IPS-18a (cell line): ENCODE measurements around the gene TENM4.
"Not testable (repeated sequence)": the region's sequence is repeated elsewhere in the genome, so short reads cannot be mapped to it uniquely, and the experiment has no call there.

Source experiments
- H3K27ac ChIP-seq: one replicate; pipeline ENCODE4 v1.5.1; 2013; ENCODE audit warnings: low read length
- H3K27me3 ChIP-seq: one replicate; pipeline ENCODE4 v1.6.1; 2013; ENCODE audit warnings: mild to moderate bottlenecking, low read length; ENCODE audit not compliant: control insufficient read depth, insufficient read depth
- H3K36me3 ChIP-seq: one replicate; pipeline ENCODE4 v1.6.1; 2013; ENCODE audit warnings: low read depth, low read length; ENCODE audit not compliant: control insufficient read depth
- H3K4me1 ChIP-seq: one replicate; pipeline ENCODE4 v1.6.1; 2013; ENCODE audit warnings: low read depth, low read length; ENCODE audit not compliant: control insufficient read depth
- H3K4me3 ChIP-seq: one replicate; pipeline ENCODE4 v1.5.1; 2013; ENCODE audit warnings: low read length
- H3K9ac ChIP-seq: one replicate; pipeline ENCODE4 v1.6.1; 2013; ENCODE audit warnings: mild to moderate bottlenecking, low read length, moderate library complexity
- H3K9me3 ChIP-seq: one replicate; pipeline ENCODE4 v1.6.1; 2013; ENCODE audit warnings: low read depth, low read length; ENCODE audit not compliant: control insufficient read depth

TENM4 gene

GRCh38 chr11:78613378-78613813, 827.4 kb downstream of the TENM4 start:
- H3K27ac ChIP-seq, result no peak overlapping the region
- H3K36me3 ChIP-seq, result no peaks in the 10 kb centered on the region
- H3K4me1 ChIP-seq, result no peaks in the 10 kb centered on the region
- H3K9me3 ChIP-seq, result no peaks in the 10 kb centered on the region
- no peak overlapping the region for H3K9ac ChIP-seq
- H3K27me3 ChIP-seq, result no peaks in the 10 kb centered on the region
- H3K4me3 ChIP-seq, result no peak overlapping the region

GRCh38 chr11:78612721-78613377, 828.0 kb downstream of the TENM4 start:
- Histone ChIP-seq H3K27ac (no peak overlapping the region), H3K9ac (no peak overlapping the region), H3K27me3 (no peaks in the 10 kb centered on the region), H3K36me3 (no peaks in the 10 kb centered on the region), H3K4me3 (no peak overlapping the region), H3K4me1 (no peaks in the 10 kb centered on the region), H3K9me3 (no peaks in the 10 kb centered on the region)

GRCh38 chr11:78609321-78609720, 831.5 kb downstream of the TENM4 start:
- not testable (repeated sequence) for H3K9ac ChIP-seq, H3K27ac ChIP-seq, H3K9me3 ChIP-seq, H3K4me1 ChIP-seq, H3K4me3 ChIP-seq, H3K27me3 ChIP-seq, H3K36me3 ChIP-seq

GRCh38 chr11:78607696-78608095, 833.1 kb downstream of the TENM4 start:
- Histone ChIP-seq H3K27ac (no peak overlapping the region), H3K36me3 (no peaks in the 10 kb centered on the region), H3K9ac (no peak overlapping the region), H3K9me3 (no peaks in the 10 kb centered on the region), H3K4me1 (no peaks in the 10 kb centered on the region), H3K4me3 (no peak overlapping the region), H3K27me3 (no peaks in the 10 kb centered on the region)

- H3K9me3 ChIP-seq, result no peaks in the 10 kb centered on the region
- H3K27me3 ChIP-seq, result no peaks in the 10 kb centered on the region
Measured at GRCh38 chr11:78606667-78607066, 834.2 kb downstream of the TENM4 start.

GRCh38 chr11:78605296-78605695, 835.5 kb downstream of the TENM4 start:
- no peaks in the 10 kb centered on the region for H3K36me3 ChIP-seq
- no peak overlapping the region for H3K4me3 ChIP-seq
- H3K27ac ChIP-seq, result no peak overlapping the region
- H3K27me3 ChIP-seq, result no peaks in the 10 kb centered on the region
- no peak overlapping the region for H3K9ac ChIP-seq
- H3K4me1 ChIP-seq, result no peaks in the 10 kb centered on the region
- no peaks in the 10 kb centered on the region for H3K9me3 ChIP-seq

More at GRCh38 chr11:78606667-78607066, 834.2 kb downstream of the TENM4 start:
- Histone ChIP-seq H3K9ac (no peak overlapping the region), H3K4me3 (no peak overlapping the region), H3K27ac (no peak overlapping the region), H3K36me3 (no peaks in the 10 kb centered on the region), H3K4me1 (no peaks in the 10 kb centered on the region)

- no peaks in the 10 kb centered on the region for H3K36me3 ChIP-seq
- no peak overlapping the region for H3K9ac ChIP-seq
Measured at GRCh38 chr11:78603792-78604191, 837.0 kb downstream of the TENM4 start.

More at GRCh38 chr11:78603792-78604191, 837.0 kb downstream of the TENM4 start:
- H3K27ac ChIP-seq, result no peak overlapping the region
- H3K4me1 ChIP-seq, result no peaks in the 10 kb centered on the region
- H3K9me3 ChIP-seq, result no peaks in the 10 kb centered on the region
- no peaks in the 10 kb centered on the region for H3K27me3 ChIP-seq
- H3K4me3 ChIP-seq, result no peak overlapping the region
